Measurements from ENCODE around the gene CPB2. TPM values are rescaled to one million over a fixed set of nuclear protein-coding genes. Genes with fewer than 3 reads are reported as not detected.

CPB2 gene
- total and polyA plus RNA-seq, 9 of the 15 experiments (the other 6 are each of a cell fraction or from before 2014, with no cell fraction given), result 0.03 to 0.16 (median 0.07) TPM; not detected in 6

DNA sequence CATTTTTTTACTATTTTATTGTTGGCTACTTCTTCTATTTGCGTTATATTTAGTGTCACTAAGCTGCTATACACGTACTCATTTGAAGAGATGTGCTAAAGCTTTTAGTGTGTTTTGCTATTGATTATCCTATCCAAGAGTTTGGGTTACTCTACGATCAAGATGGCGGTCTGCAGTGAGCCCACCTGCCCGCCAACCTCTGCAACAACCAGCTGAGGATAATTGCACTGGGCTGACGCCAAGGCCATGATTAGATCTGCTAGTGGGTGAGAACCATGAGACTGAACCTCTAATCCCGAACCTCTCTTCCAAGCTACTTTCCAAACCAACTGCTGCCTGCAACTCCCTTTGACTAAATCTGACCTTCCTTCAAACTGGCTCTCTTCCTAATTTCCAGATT is 1.8 kb downstream of the CPB2 start:
- WGBS (ENCODE audit: insufficient coverage, low coverage, missing lambda C conversion rate), result 49% methylated on average over 7 of the region's 7 CpGs
- Histone ChIP-seq H3K4me2 (ENCODE audit: insufficient read depth, low read length) (no peak overlapping the region), H3K9me3 (replicated peaks; ENCODE audit: control insufficient read depth, insufficient read depth, low read depth, low read length) (no peaks in the 10 kb centered on the region), H3K27me3 (ENCODE audit: control insufficient read depth in 2 of 2, insufficient read depth in 2 of 2, low read length in 2 of 2) (no peaks in the 10 kb centered on the region), H3K36me3 (ENCODE audit: control insufficient read depth, insufficient read depth, low read length) (no peaks in the 10 kb centered on the region), H3K4me3 (no peak overlapping the region), H3K9me1 (ENCODE audit: control insufficient read depth, insufficient read depth, low read length) (no peaks in the 10 kb centered on the region), H3K27ac (ENCODE audit: extremely low read depth, low read depth, low read length) (no peak overlapping the region), H2AFZ (ENCODE audit: low read depth, low read length) (no peak overlapping the region), H4K20me1 (replicated peaks; ENCODE audit: control insufficient read depth, insufficient read depth, low read length) (no peaks in the 10 kb centered on the region), H3K9ac (ENCODE audit: insufficient read depth in 1 of 2, low read depth in 2 of 2, low read length in 2 of 2) (no peak overlapping the region), H3K79me2 (ENCODE audit: control insufficient read depth, insufficient read depth, low read length) (no peaks in the 10 kb centered on the region), H3K4me1 (replicated peaks in 1 of 2; ENCODE audit: control insufficient read depth in 2 of 2, insufficient read depth in 2 of 2, low read length in 2 of 2) (peaks cover 0 to 5% of the 10 kb centered on the region in 2 experiments; a peak in 2 of 5 replicates)
- TF ChIP-seq, protein P1, sequence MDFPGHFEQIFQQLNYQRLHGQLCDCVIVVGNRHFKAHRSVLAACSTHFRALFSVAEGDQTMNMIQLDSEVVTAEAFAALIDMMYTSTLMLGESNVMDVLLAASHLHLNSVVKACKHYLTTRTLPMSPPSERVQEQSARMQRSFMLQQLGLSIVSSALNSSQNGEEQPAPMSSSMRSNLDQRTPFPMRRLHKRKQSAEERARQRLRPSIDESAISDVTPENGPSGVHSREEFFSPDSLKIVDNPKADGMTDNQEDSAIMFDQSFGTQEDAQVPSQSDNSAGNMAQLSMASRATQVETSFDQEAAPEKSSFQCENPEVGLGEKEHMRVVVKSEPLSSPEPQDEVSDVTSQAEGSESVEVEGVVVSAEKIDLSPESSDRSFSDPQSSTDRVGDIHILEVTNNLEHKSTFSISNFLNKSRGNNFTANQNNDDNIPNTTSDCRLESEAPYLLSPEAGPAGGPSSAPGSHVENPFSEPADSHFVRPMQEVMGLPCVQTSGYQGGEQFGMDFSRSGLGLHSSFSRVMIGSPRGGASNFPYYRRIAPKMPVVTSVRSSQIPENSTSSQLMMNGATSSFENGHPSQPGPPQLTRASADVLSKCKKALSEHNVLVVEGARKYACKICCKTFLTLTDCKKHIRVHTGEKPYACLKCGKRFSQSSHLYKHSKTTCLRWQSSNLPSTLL (IDR thresholded peaks at IDR 0.05), result no peak
- TF ChIP-seq NCOR1 (IDR thresholded peaks at IDR 0.05), result no peak
- BruUV-seq (replicated peaks), result no TSS peak
- ChIA-PET POLR2A (no interaction called here), CTCF (ENCODE audit: low intra/inter-chr PET ratio) (no interaction called here)
- intact Hi-C loops (cut with micrococcal nuclease), result no loop called here
- DNase-seq (ENCODE audit: extremely low read depth in 1 of 4, low spot score in 3 of 4) (no peak), FAIRE-seq (no peak), ATAC-seq (no peak)
- in situ Hi-C loops (cut with MboI), result no loop called here

DNA sequence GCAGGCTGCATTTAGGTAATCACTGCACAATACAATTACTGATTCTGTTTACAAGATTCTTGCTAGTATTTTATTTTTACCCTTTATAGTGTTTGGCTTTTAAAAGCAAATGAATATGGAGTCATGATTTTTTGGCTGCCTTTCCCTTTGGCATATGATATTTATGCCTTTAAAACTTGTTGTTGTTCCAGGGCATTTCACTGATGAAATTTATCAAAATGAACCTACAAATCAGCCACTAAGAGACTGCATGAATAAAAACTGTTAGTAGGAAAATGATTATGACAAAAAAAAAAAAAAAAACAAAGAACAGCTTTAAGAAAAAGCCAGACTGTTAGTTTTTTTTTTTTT is 2.6 kb downstream of the CPB2 start:
- no peak for ATAC-seq
- BruUV-seq (replicated peaks), result no TSS peak
- no peaks in the 10 kb centered on the region for H3K9me3 ChIP-seq (replicated peaks; ENCODE audit: control insufficient read depth, insufficient read depth, low read depth, low read length)
- H3K9ac ChIP-seq (ENCODE audit: insufficient read depth in 1 of 2, low read depth in 2 of 2, low read length in 2 of 2), result no peak overlapping the region
- ChIA-PET POLR2A (no interaction called here), CTCF (ENCODE audit: low intra/inter-chr PET ratio) (no interaction called here)
- no peak overlapping the region for H2AFZ ChIP-seq (ENCODE audit: low read depth, low read length)
- H3K27ac ChIP-seq (ENCODE audit: extremely low read depth, low read depth, low read length), result no peak overlapping the region
- H3K9me1 ChIP-seq (ENCODE audit: control insufficient read depth, insufficient read depth, low read length), result no peaks in the 10 kb centered on the region
- no peaks in the 10 kb centered on the region for H3K79me2 ChIP-seq (ENCODE audit: control insufficient read depth, insufficient read depth, low read length)
- intact Hi-C loops (cut with micrococcal nuclease) (no loop called here), in situ Hi-C loops (cut with MboI) (no loop called here)
- no peak for DNase-seq (ENCODE audit: extremely low read depth in 1 of 4, low spot score in 3 of 4)
- no peak overlapping the region for H3K4me3 ChIP-seq
- peaks cover 0 to 7% of the 10 kb centered on the region in 2 experiments; a peak in 2 of 5 replicates for H3K4me1 ChIP-seq (replicated peaks in 1 of 2; ENCODE audit: control insufficient read depth in 2 of 2, insufficient read depth in 2 of 2, low read length in 2 of 2)
- no peak for FAIRE-seq
- H4K20me1 ChIP-seq (replicated peaks; ENCODE audit: control insufficient read depth, insufficient read depth, low read length), result no peaks in the 10 kb centered on the region
- H3K4me2 ChIP-seq (ENCODE audit: insufficient read depth, low read length), result no peak overlapping the region
- no peaks in the 10 kb centered on the region for H3K27me3 ChIP-seq (ENCODE audit: control insufficient read depth in 2 of 2, insufficient read depth in 2 of 2, low read length in 2 of 2)
- H3K36me3 ChIP-seq (ENCODE audit: control insufficient read depth, insufficient read depth, low read length), result no peaks in the 10 kb centered on the region
- no peak for TF ChIP-seq CXXC5 (CRISPR knock-in tag; IDR thresholded peaks at IDR 0.05)
- TF ChIP-seq, protein P2, sequence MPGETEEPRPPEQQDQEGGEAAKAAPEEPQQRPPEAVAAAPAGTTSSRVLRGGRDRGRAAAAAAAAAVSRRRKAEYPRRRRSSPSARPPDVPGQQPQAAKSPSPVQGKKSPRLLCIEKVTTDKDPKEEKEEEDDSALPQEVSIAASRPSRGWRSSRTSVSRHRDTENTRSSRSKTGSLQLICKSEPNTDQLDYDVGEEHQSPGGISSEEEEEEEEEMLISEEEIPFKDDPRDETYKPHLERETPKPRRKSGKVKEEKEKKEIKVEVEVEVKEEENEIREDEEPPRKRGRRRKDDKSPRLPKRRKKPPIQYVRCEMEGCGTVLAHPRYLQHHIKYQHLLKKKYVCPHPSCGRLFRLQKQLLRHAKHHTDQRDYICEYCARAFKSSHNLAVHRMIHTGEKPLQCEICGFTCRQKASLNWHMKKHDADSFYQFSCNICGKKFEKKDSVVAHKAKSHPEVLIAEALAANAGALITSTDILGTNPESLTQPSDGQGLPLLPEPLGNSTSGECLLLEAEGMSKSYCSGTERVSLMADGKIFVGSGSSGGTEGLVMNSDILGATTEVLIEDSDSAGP (CRISPR knock-in tag; IDR thresholded peaks at IDR 0.05), result no peak
- no peak for TF ChIP-seq ARID2 (IDR thresholded peaks at IDR 0.05)
- TF ChIP-seq, protein P3, sequence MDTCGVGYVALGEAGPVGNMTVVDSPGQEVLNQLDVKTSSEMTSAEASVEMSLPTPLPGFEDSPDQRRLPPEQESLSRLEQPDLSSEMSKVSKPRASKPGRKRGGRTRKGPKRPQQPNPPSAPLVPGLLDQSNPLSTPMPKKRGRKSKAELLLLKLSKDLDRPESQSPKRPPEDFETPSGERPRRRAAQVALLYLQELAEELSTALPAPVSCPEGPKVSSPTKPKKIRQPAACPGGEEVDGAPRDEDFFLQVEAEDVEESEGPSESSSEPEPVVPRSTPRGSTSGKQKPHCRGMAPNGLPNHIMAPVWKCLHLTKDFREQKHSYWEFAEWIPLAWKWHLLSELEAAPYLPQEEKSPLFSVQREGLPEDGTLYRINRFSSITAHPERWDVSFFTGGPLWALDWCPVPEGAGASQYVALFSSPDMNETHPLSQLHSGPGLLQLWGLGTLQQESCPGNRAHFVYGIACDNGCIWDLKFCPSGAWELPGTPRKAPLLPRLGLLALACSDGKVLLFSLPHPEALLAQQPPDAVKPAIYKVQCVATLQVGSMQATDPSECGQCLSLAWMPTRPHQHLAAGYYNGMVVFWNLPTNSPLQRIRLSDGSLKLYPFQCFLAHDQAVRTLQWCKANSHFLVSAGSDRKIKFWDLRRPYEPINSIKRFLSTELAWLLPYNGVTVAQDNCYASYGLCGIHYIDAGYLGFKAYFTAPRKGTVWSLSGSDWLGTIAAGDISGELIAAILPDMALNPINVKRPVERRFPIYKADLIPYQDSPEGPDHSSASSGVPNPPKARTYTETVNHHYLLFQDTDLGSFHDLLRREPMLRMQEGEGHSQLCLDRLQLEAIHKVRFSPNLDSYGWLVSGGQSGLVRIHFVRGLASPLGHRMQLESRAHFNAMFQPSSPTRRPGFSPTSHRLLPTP (IDR thresholded peaks at IDR 0.05; ENCODE audit: borderline replicate concordance, extremely low read depth, insufficient read length), result no peak
- no peak for TF ChIP-seq RBM34 (IDR thresholded peaks at IDR 0.05; ENCODE audit: borderline replicate concordance, insufficient read depth, low read length)
- TF ChIP-seq MEF2D (tag; conservative IDR thresholded peaks at IDR 0.05; ENCODE audit: low read depth), result no peak
- TF ChIP-seq MYNN (IDR thresholded peaks at IDR 0.05), result no peak
- no peak for TF ChIP-seq MYNN (CRISPR knock-in tag; IDR thresholded peaks at IDR 0.05)
